ENCODE data around the gene XRCC3. TPM values are rescaled to one million over a fixed set of nuclear protein-coding genes. Genes with fewer than 3 reads are reported as not detected.

Gene XRCC3
- total RNA-seq, 1 donor from 2014 or later: 30.2 TPM

DNA sequence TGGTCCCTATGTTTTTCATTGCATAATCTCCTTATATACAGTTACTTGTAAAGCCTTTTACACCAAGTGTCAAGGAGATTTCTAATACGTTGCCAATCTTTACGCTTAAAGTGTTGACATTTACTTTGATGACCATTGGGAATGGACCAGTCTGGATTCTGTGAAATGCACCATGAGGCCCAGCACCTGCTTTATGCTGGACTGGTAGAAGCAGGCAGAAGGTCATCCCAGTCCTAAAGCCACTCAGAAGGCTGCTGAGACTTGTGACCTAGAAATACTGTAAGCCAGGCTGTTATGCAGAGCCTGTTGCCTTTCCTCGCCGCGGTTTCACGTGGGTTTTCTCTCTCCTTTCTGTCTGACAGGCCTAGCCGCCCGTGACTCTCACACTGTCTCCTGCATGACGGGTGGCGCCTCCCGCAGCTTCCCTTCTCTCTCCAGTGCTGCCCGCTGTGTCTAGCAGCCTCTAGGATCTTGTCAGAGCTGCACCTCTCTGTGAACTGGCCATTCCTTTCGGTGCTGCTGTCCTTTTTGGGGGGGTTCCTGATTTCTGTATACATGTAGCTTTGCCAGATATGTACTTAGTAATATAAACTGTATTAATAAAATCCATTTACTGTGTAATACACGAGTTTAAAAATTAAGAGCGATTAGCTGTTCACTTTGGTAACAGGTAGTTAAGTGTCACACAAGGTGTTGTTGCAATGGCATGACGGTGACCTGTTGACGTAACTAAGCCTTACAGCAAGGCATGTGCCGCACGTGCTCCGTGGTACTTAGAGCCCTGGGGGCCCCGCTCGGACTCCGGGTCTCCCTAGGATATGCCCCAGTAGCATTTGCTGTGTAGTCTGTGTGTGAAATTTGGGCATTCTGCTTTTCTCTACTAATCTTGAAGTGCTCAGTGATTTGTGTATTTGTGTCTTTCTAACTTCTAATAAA lies 29.7 kb downstream of the XRCC3 start:
- no peaks in the 10 kb centered on the region for H3K27me3 Mint-ChIP-seq
- TF ChIP-seq, protein P1, sequence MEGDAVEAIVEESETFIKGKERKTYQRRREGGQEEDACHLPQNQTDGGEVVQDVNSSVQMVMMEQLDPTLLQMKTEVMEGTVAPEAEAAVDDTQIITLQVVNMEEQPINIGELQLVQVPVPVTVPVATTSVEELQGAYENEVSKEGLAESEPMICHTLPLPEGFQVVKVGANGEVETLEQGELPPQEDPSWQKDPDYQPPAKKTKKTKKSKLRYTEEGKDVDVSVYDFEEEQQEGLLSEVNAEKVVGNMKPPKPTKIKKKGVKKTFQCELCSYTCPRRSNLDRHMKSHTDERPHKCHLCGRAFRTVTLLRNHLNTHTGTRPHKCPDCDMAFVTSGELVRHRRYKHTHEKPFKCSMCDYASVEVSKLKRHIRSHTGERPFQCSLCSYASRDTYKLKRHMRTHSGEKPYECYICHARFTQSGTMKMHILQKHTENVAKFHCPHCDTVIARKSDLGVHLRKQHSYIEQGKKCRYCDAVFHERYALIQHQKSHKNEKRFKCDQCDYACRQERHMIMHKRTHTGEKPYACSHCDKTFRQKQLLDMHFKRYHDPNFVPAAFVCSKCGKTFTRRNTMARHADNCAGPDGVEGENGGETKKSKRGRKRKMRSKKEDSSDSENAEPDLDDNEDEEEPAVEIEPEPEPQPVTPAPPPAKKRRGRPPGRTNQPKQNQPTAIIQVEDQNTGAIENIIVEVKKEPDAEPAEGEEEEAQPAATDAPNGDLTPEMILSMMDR (IDR thresholded peaks at IDR 0.05; ENCODE audit: unreplicated experiment): no peak
- no peaks in the 10 kb centered on the region for H3K4me1 Mint-ChIP-seq (ENCODE audit: low read depth)
- H3K4me3 Mint-ChIP-seq (ENCODE audit: low read depth): no peak overlapping the region
- H3K9me3 Mint-ChIP-seq (ENCODE audit: low read depth): no peaks in the 10 kb centered on the region
- peaks cover 20% of the 10 kb centered on the region for H3K36me3 Mint-ChIP-seq (ENCODE audit: insufficient read depth)
- no peak for DNase-seq (ENCODE audit: low spot score, unreplicated experiment)
- peak overlapping the region; percentile 57 for H3K27ac Mint-ChIP-seq

DNA sequence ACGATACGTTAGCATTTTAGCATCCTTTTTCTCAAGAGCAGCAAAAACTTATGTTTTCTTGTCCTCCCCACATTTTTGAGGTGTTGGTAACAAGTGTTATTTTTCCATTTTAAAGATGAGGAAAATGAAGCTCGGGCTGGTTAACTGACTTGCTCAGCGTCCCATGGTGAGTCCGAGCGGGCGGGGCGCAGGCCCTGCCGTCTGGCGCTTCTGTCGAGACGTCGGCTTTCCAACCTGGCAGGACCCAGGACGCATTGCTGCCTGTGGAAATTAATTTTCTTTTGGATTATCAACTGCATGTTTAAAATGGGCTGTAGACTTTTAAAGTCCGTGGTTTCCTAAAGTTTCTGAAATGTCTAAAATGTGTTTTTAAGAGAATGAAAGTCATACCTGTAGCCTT lies 30.4 kb downstream of the XRCC3 start:
- Mint-ChIP-seq H3K27ac (no peak overlapping the region), H3K36me3 (ENCODE audit: insufficient read depth) (peaks cover 19% of the 10 kb centered on the region), H3K4me3 (ENCODE audit: low read depth) (no peak overlapping the region), H3K9me3 (ENCODE audit: low read depth) (no peaks in the 10 kb centered on the region), H3K27me3 (no peaks in the 10 kb centered on the region), H3K4me1 (ENCODE audit: low read depth) (no peaks in the 10 kb centered on the region)
- TF ChIP-seq, protein P1 (IDR thresholded peaks at IDR 0.05; ENCODE audit: unreplicated experiment): no peak
- DNase-seq (ENCODE audit: low spot score, unreplicated experiment): no peak

DNA sequence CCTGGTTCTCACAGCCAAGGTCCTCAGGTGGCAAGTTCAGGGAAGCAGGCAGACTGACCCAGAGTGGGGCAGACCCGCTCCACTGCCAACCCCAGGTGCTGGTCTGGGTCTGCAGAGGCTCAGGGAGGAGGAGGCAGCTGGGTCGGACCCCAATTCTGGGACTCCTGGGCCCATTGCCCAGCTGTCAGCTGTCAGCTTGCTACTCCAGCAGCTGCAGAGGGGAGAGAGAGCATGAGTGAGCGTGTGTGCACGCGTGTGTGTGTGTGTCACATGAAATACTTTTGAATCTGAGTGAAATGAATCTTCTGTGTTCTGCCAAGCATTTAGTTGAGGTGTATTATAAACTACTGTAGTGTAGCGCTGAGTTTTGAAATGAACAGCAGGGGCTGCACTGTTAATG lies 30.8 kb downstream of the XRCC3 start:
- H3K27ac Mint-ChIP-seq: no peak overlapping the region
- no peak for DNase-seq (ENCODE audit: low spot score, unreplicated experiment)
- peaks cover 23% of the 10 kb centered on the region for H3K36me3 Mint-ChIP-seq (ENCODE audit: insufficient read depth)
- no peak overlapping the region for H3K4me3 Mint-ChIP-seq (ENCODE audit: low read depth)
- no peaks in the 10 kb centered on the region for H3K27me3 Mint-ChIP-seq
- no peaks in the 10 kb centered on the region for H3K4me1 Mint-ChIP-seq (ENCODE audit: low read depth)
- TF ChIP-seq, protein P1 (IDR thresholded peaks at IDR 0.05; ENCODE audit: unreplicated experiment): no peak
- H3K9me3 Mint-ChIP-seq (ENCODE audit: low read depth): no peaks in the 10 kb centered on the region

DNA sequence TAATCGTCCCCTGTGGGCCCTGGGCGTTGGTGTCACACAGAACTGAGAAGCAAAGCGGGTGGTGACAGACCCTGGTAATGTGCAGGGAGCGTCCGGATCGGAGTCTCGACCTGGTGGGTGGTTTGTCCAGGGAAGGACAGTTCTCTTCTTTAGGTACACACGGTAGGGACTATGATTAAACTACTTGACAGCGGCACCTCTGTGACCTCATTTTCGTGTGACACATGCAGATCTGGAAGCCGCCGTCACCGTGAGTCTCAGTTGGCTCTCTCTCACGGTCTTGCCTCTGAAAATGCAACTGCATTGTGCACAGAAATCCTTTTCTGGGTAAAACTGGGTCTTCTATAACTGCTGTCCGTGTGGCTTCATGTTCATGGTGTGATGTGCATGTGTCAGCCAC lies 32.1 kb downstream of the XRCC3 start:
- H3K4me3 Mint-ChIP-seq (ENCODE audit: low read depth): no peak overlapping the region
- no peaks in the 10 kb centered on the region for H3K4me1 Mint-ChIP-seq (ENCODE audit: low read depth)
- H3K9me3 Mint-ChIP-seq (ENCODE audit: low read depth): no peaks in the 10 kb centered on the region
- H3K27ac Mint-ChIP-seq: peak overlapping the region; percentile 56
- H3K36me3 Mint-ChIP-seq (ENCODE audit: insufficient read depth): peaks cover 24% of the 10 kb centered on the region
- no peaks in the 10 kb centered on the region for H3K27me3 Mint-ChIP-seq
- TF ChIP-seq, protein P1 (IDR thresholded peaks at IDR 0.05; ENCODE audit: unreplicated experiment): no peak
- no peak for DNase-seq (ENCODE audit: low spot score, unreplicated experiment)

DNA sequence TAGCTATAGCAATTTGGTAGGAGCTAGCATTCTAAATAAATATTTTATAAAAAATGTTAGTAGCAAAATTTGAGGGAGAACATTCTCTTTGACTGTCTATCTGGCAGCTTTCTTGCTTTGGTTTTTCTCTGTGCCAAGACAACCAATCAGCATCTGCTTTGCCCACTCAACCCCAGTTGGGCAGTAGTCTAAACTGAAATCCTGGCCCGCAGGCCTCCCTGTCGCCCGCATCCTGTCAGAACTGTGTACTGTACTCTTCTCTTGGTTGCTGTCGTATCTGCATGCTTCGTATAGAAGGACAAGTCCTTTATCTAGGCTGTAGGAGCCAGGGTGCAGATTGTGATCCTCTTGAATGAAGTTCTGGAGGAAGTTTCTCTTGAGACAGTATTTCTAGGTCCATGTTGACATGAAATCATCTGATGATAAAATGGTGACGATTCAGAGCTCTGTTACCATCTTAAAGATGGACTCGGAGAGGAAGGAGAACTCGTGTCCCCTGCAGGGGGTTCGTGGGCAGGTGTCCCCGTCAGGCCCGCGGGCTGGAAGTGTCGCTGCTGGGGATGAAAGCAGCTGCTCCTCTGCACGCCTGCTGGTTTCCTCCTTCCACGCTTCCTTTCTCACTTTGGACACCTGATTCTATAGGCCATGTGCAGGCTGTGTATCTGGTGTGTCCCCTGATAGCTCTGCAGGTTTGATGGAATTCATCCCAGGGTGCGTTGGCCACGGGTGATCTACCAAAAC lies 34.6 kb downstream of the XRCC3 start:
- H3K4me3 Mint-ChIP-seq (ENCODE audit: low read depth): no peak overlapping the region
- no peaks in the 10 kb centered on the region for H3K27me3 Mint-ChIP-seq
- H3K9me3 Mint-ChIP-seq (ENCODE audit: low read depth): no peaks in the 10 kb centered on the region
- peaks cover 23% of the 10 kb centered on the region for H3K36me3 Mint-ChIP-seq (ENCODE audit: insufficient read depth)
- no peak overlapping the region for H3K27ac Mint-ChIP-seq
- no peaks in the 10 kb centered on the region for H3K4me1 Mint-ChIP-seq (ENCODE audit: low read depth)
- no peak for DNase-seq (ENCODE audit: low spot score, unreplicated experiment)
- TF ChIP-seq, protein P1 (IDR thresholded peaks at IDR 0.05; ENCODE audit: unreplicated experiment): no peak

Measured in progenitor cell of endocrine pancreas (in vitro differentiated cells).